ENCODE results near the gene ATXN3.
A peak's percentile ranks its signal among the peaks of the same experiment; 100 is the strongest.

Gene ATXN3

GRCh38 chr14:92108345-92109254 lies 2.2 kb upstream of the ATXN3 start:
- Histone ChIP-seq H3K9ac (ENCODE audit: low read length) (no peak overlapping the region), H3K9me2 (replicated peaks; ENCODE audit: insufficient read depth, low read length) (no peaks in the 10 kb centered on the region), H3K27me3 (replicated peaks; ENCODE audit: insufficient read depth, low read length) (no peaks in the 10 kb centered on the region), H4K20me1 (ENCODE audit: insufficient read depth, low read length) (no peaks in the 10 kb centered on the region), H2AFZ (ENCODE audit: low read length) (no peak overlapping the region), H3K27ac (ENCODE audit: low read length) (no peak overlapping the region), H3K4me3 (ENCODE audit: low read length) (no peak overlapping the region), H3K4me2 (ENCODE audit: low read depth, low read length) (no peak overlapping the region), H3F3A (ENCODE audit: insufficient read depth, low read length) (no peaks in the 10 kb centered on the region), H3K9me3 (replicated peaks; ENCODE audit: insufficient read depth, low read length) (no peaks in the 10 kb centered on the region), H3K36me3 (replicated peaks; ENCODE audit: insufficient read depth, low read length) (no peaks in the 10 kb centered on the region), H3K79me2 (ENCODE audit: low read length) (peaks cover 16% of the 10 kb centered on the region), H3K4me1 (ENCODE audit: low read length) (no peaks in the 10 kb centered on the region)
- no peak for DNase-seq
- TF ChIP-seq EZH2phosphoT487 (IDR thresholded peaks at IDR 0.05; ENCODE audit: low read length) (no peak), CTCF (IDR thresholded peaks at IDR 0.05; ENCODE audit: low read length) (no peak), EZH2 (optimal IDR thresholded peaks at IDR 0.05; ENCODE audit: low read depth, low read length) (no peak)

- Histone ChIP-seq H3F3A (ENCODE audit: insufficient read depth, low read length) (no peaks in the 10 kb centered on the region), H2AFZ (ENCODE audit: low read length) (peak overlapping the region; percentile 77), H3K36me3 (replicated peaks; ENCODE audit: insufficient read depth, low read length) (no peaks in the 10 kb centered on the region), H3K27me3 (replicated peaks; ENCODE audit: insufficient read depth, low read length) (no peaks in the 10 kb centered on the region), H3K9me3 (replicated peaks; ENCODE audit: insufficient read depth, low read length) (no peaks in the 10 kb centered on the region), H3K4me2 (ENCODE audit: low read depth, low read length) (peak overlapping the region; percentile 52; the same call in 1 of the 2 replicates), H3K4me3 (ENCODE audit: low read length) (peak overlapping the region; percentile 77), H3K4me1 (ENCODE audit: low read length) (no peaks in the 10 kb centered on the region), H4K20me1 (ENCODE audit: insufficient read depth, low read length) (no peaks in the 10 kb centered on the region), H3K9me2 (replicated peaks; ENCODE audit: insufficient read depth, low read length) (no peaks in the 10 kb centered on the region), H3K27ac (ENCODE audit: low read length) (peak overlapping the region; percentile 41; the same call in 1 of the 2 replicates), H3K79me2 (ENCODE audit: low read length) (peaks cover 19% of the 10 kb centered on the region), H3K9ac (ENCODE audit: low read length) (peak overlapping the region; percentile 58)
- DNase-seq, result no peak
- TF ChIP-seq EZH2 (optimal IDR thresholded peaks at IDR 0.05; ENCODE audit: low read depth, low read length), result no peak
- no peak for TF ChIP-seq CTCF (IDR thresholded peaks at IDR 0.05; ENCODE audit: low read length)
- no peak for TF ChIP-seq EZH2phosphoT487 (IDR thresholded peaks at IDR 0.05; ENCODE audit: low read length)
Observed at GRCh38 chr14:92105893-92106142, 564 bp downstream of the ATXN3 start.

- TF ChIP-seq EZH2phosphoT487 (IDR thresholded peaks at IDR 0.05; ENCODE audit: low read length) (no peak), CTCF (IDR thresholded peaks at IDR 0.05; ENCODE audit: low read length) (no peak), EZH2 (optimal IDR thresholded peaks at IDR 0.05; ENCODE audit: low read depth, low read length) (no peak)
- no peaks in the 10 kb centered on the region for H3K9me3 ChIP-seq (replicated peaks; ENCODE audit: insufficient read depth, low read length)
- H3K36me3 ChIP-seq (replicated peaks; ENCODE audit: insufficient read depth, low read length), result no peaks in the 10 kb centered on the region
- no peaks in the 10 kb centered on the region for H3F3A ChIP-seq (ENCODE audit: insufficient read depth, low read length)
- peak overlapping the region; percentile 77 for H3K4me3 ChIP-seq (ENCODE audit: low read length)
- peak overlapping the region; percentile 58; the same call in 1 of the 2 replicates for H3K9ac ChIP-seq (ENCODE audit: low read length)
- H4K20me1 ChIP-seq (ENCODE audit: insufficient read depth, low read length), result no peaks in the 10 kb centered on the region
- no peaks in the 10 kb centered on the region for H3K9me2 ChIP-seq (replicated peaks; ENCODE audit: insufficient read depth, low read length)
- H3K79me2 ChIP-seq (ENCODE audit: low read length), result peaks cover 24% of the 10 kb centered on the region
- H3K4me2 ChIP-seq (ENCODE audit: low read depth, low read length), result peak overlapping the region; percentile 52; the same call in 1 of the 2 replicates
- no peak for DNase-seq
- no peaks in the 10 kb centered on the region for H3K27me3 ChIP-seq (replicated peaks; ENCODE audit: insufficient read depth, low read length)
- no peaks in the 10 kb centered on the region for H3K4me1 ChIP-seq (ENCODE audit: low read length)
- peak overlapping the region; percentile 77; the same call in 1 of the 2 replicates for H2AFZ ChIP-seq (ENCODE audit: low read length)
- H3K27ac ChIP-seq (ENCODE audit: low read length), result peak overlapping the region; percentile 41; the same call in 1 of the 2 replicates
Observed at GRCh38 chr14:92105073-92105892, 1.1 kb downstream of the ATXN3 start.

Measured in MM.1S (cell line).